Neural cell (in vitro differentiated cells): ENCODE results near the gene TRPM7. TPM values are rescaled to one million over a fixed set of nuclear protein-coding genes. Genes with fewer than 3 reads are reported as not detected.
"Not testable (repeated sequence)": the region's sequence is repeated elsewhere in the genome, so short reads cannot be mapped to it uniquely, and the experiment has no call there.

ENCODE experiments used
- H2AFZ ChIP-seq: fragments of 200-600, 300-800 bp; sonication (generic), shearing (Covaris generic); 2 replicates; pipeline ENCODE4 v1.6.0; 2014; ENCODE audit warnings: low read depth, mild to moderate bottlenecking, antibody characterized with exemption, low read length, moderate library complexity
- H3F3A ChIP-seq: fragments of 200-600 bp; shearing (Covaris generic); 2 replicates; pipeline ENCODE4 v1.6.1; 2016; ENCODE audit warnings: mild to moderate bottlenecking, moderate library complexity, mixed read lengths, antibody characterized with exemption, low read length; ENCODE audit not compliant: insufficient read depth, poor library complexity, severe bottlenecking
- H3K27ac ChIP-seq: fragments of 200-600, 300-800 bp; sonication (generic), shearing (Covaris generic); 2 replicates; pipeline ENCODE4 v1.5.1; 2014; ENCODE audit warnings: mild to moderate bottlenecking, low read length, moderate library complexity
- H3K27me3 ChIP-seq: fragments of 300-800, 200-600 bp; sonication (generic), shearing (Covaris generic); 2 replicates; pipeline ENCODE4 v1.6.0; 2014; ENCODE audit warnings: mild to moderate bottlenecking, low read depth, low read length, moderate library complexity; ENCODE audit not compliant: insufficient read depth
- H3K36me3 ChIP-seq: fragments of 300-800, 200-600 bp; sonication (generic), shearing (Covaris generic); 2 replicates; pipeline ENCODE4 v1.5.1; 2014; ENCODE audit warnings: mild to moderate bottlenecking, antibody characterized with exemption, low read length, moderate library complexity; ENCODE audit not compliant: insufficient read depth
- H3K4me2 ChIP-seq: fragments of 300-800, 200-600 bp; sonication (generic), shearing (Covaris generic); 2 replicates; pipeline ENCODE4 v1.6.0; 2014; ENCODE audit warnings: mild to moderate bottlenecking, low read length
- H3K4me3 ChIP-seq: fragments of 300-800, 200-600 bp; sonication (generic), shearing (Covaris generic); 2 replicates; pipeline ENCODE4 v1.5.1; 2014; ENCODE audit warnings: mild to moderate bottlenecking, low read length, moderate library complexity
- H3K79me2 ChIP-seq: fragments of 200-600 bp; shearing (Covaris generic); replicated peaks from 2 replicates; pipeline ENCODE4 v1.6.0; 2014; ENCODE audit warnings: mild to moderate bottlenecking, low read length, moderate library complexity; ENCODE audit not compliant: insufficient read depth
- H3K9ac ChIP-seq: fragments of 300-800, 200-600 bp; sonication (generic), shearing (Covaris generic); 2 replicates; pipeline ENCODE4 v1.6.1; 2016; ENCODE audit warnings: mild to moderate bottlenecking, low read length, mixed read lengths
- H3K9me2 ChIP-seq: fragments of 200-600 bp; shearing (Covaris generic); 2 replicates; pipeline ENCODE4 v1.6.1; 2016; ENCODE audit warnings: mild to moderate bottlenecking, low read length, mixed read lengths; ENCODE audit not compliant: insufficient read depth
- H3K9me3 ChIP-seq: fragments of 200-600, 300-800 bp; sonication (generic), shearing (Covaris generic); 2 replicates; pipeline ENCODE4 v1.6.1; 2016; ENCODE audit warnings: mild to moderate bottlenecking, mixed run types, low read length, moderate library complexity, mixed read lengths
- H4K20me1 ChIP-seq: fragments of 200-600 bp; shearing (Covaris generic); 2 replicates; pipeline ENCODE4 v1.6.1; 2016; ENCODE audit warnings: mild to moderate bottlenecking, mixed run types; ENCODE audit not compliant: insufficient read depth
- EP300 ChIP-seq: fragments of 450-650 bp; conservative IDR thresholded peaks from 2 replicates; pipeline ENCODE4 v1.6.1; 2014; ENCODE audit warnings: antibody characterized with exemption, mild to moderate bottlenecking, moderate library complexity; ENCODE audit not compliant: poor library complexity, severe bottlenecking
- EZH2 ChIP-seq: fragments of 200-600, 300-800 bp; shearing (Covaris generic), sonication (generic); IDR thresholded peaks from 2 replicates; pipeline ENCODE4 v1.6.1; 2014; ENCODE audit warnings: antibody characterized with exemption, low read length, borderline replicate concordance, mild to moderate bottlenecking; ENCODE audit not compliant: insufficient read depth, poor library complexity, severe bottlenecking
- MXI1 ChIP-seq: fragments of 450-650 bp; conservative IDR thresholded peaks from 2 replicates; pipeline ENCODE4 v1.6.1; 2014; ENCODE audit warnings: antibody characterized with exemption, mild to moderate bottlenecking; ENCODE audit not compliant: poor library complexity, severe bottlenecking
- POLR2AphosphoS5 ChIP-seq: IDR thresholded peaks from 2 replicates; pipeline ENCODE4 v1.6.1; 2012
- RAD21 ChIP-seq: fragments of 450-650 bp; conservative IDR thresholded peaks from 2 replicates; pipeline ENCODE4 v1.6.1; 2014; ENCODE audit warnings: antibody characterized with exemption, mild to moderate bottlenecking, moderate library complexity
- SMC3 ChIP-seq: fragments of 450-650 bp; conservative IDR thresholded peaks from 2 replicates; pipeline ENCODE4 v1.6.1; 2014; ENCODE audit warnings: antibody characterized with exemption, mild to moderate bottlenecking, moderate library complexity; ENCODE audit not compliant: poor library complexity
- TAF1 ChIP-seq: IDR thresholded peaks from 2 replicates; pipeline ENCODE4 v1.6.1; 2012; ENCODE audit warnings: low read depth
- polyA plus RNA-seq: library from polyadenylated mRNA; depleted of rRNA; stranded (reverse); fragments of >200 nt; gene quantifications from 2 replicates; pipeline ENCODE4 v1.2.3, GENCODE V29; 2014
- TF ChIP-seq, protein P1 (sequence below): fragments of 450-650 bp; IDR thresholded peaks from 2 replicates; pipeline ENCODE4 v1.5.1; 2014; ENCODE audit warnings: antibody characterized with exemption, mild to moderate bottlenecking, moderate library complexity; ENCODE audit not compliant: poor library complexity, severe bottlenecking
- TF ChIP-seq, protein P2 (sequence below): IDR thresholded peaks from 2 replicates; pipeline ENCODE4 v1.6.1; 2012; ENCODE audit warnings: borderline replicate concordance

TRPM7 gene
- polyA plus RNA-seq, 1 donor from 2014 or later: 30.7 TPM

DNA sequence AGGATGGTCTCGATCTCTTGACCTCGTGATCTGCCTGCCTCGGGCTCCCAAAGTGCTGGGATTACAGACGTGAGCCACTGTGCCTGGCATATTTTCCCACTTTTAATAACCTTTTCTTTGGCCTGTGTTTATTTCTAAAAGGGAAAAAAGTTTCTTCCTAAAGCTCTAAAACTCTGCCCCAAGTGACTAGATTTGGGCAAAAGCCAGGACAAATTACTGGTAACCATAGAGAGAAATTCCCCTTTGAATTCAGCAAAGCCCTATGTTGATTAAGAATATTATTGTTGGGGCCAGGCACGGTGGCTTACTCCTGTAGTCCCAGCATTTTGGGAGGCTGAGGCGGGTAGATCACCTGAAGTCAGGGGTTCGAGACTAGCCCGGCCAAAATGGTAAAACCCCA lies 11.5 kb upstream of the TRPM7 start:
- Histone ChIP-seq H2AFZ (no peak overlapping the region), H3K27ac (no peak overlapping the region), H3K9me3 (no peaks in the 10 kb centered on the region), H3K27me3 (no peaks in the 10 kb centered on the region), H3F3A (no peaks in the 10 kb centered on the region), H3K4me2 (no peak overlapping the region), H3K9ac (no peak overlapping the region), H3K36me3 (no peaks in the 10 kb centered on the region), H3K4me3 (no peak overlapping the region), H4K20me1 (no peaks in the 10 kb centered on the region), H3K9me2 (no peaks in the 10 kb centered on the region), H3K79me2 (no peaks in the 10 kb centered on the region)
- TF ChIP-seq POLR2AphosphoS5 (no peak), EZH2 (no peak), RAD21 (no peak), TAF1 (no peak), MXI1 (no peak), SMC3 (no peak), EP300 (no peak)
- TF ChIP-seq, protein P1, sequence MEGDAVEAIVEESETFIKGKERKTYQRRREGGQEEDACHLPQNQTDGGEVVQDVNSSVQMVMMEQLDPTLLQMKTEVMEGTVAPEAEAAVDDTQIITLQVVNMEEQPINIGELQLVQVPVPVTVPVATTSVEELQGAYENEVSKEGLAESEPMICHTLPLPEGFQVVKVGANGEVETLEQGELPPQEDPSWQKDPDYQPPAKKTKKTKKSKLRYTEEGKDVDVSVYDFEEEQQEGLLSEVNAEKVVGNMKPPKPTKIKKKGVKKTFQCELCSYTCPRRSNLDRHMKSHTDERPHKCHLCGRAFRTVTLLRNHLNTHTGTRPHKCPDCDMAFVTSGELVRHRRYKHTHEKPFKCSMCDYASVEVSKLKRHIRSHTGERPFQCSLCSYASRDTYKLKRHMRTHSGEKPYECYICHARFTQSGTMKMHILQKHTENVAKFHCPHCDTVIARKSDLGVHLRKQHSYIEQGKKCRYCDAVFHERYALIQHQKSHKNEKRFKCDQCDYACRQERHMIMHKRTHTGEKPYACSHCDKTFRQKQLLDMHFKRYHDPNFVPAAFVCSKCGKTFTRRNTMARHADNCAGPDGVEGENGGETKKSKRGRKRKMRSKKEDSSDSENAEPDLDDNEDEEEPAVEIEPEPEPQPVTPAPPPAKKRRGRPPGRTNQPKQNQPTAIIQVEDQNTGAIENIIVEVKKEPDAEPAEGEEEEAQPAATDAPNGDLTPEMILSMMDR: no peak
- TF ChIP-seq, protein P2, sequence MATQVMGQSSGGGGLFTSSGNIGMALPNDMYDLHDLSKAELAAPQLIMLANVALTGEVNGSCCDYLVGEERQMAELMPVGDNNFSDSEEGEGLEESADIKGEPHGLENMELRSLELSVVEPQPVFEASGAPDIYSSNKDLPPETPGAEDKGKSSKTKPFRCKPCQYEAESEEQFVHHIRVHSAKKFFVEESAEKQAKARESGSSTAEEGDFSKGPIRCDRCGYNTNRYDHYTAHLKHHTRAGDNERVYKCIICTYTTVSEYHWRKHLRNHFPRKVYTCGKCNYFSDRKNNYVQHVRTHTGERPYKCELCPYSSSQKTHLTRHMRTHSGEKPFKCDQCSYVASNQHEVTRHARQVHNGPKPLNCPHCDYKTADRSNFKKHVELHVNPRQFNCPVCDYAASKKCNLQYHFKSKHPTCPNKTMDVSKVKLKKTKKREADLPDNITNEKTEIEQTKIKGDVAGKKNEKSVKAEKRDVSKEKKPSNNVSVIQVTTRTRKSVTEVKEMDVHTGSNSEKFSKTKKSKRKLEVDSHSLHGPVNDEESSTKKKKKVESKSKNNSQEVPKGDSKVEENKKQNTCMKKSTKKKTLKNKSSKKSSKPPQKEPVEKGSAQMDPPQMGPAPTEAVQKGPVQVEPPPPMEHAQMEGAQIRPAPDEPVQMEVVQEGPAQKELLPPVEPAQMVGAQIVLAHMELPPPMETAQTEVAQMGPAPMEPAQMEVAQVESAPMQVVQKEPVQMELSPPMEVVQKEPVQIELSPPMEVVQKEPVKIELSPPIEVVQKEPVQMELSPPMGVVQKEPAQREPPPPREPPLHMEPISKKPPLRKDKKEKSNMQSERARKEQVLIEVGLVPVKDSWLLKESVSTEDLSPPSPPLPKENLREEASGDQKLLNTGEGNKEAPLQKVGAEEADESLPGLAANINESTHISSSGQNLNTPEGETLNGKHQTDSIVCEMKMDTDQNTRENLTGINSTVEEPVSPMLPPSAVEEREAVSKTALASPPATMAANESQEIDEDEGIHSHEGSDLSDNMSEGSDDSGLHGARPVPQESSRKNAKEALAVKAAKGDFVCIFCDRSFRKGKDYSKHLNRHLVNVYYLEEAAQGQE: no peak

GRCh38 chr15:50697109-50697797 lies 10.7 kb upstream of the TRPM7 start:
- no peak overlapping the region for H2AFZ ChIP-seq
- no peak overlapping the region for H3K27ac ChIP-seq
- H4K20me1 ChIP-seq: no peaks in the 10 kb centered on the region
- H3K4me2 ChIP-seq: no peak overlapping the region
- no peak overlapping the region for H3K4me3 ChIP-seq
- TF ChIP-seq SMC3: no peak
- no peak for TF ChIP-seq EZH2
- TF ChIP-seq TAF1: no peak
- TF ChIP-seq, protein P2: no peak
- no peak for TF ChIP-seq RAD21
- no peaks in the 10 kb centered on the region for H3K36me3 ChIP-seq
- no peaks in the 10 kb centered on the region for H3K27me3 ChIP-seq
- no peaks in the 10 kb centered on the region for H3K9me3 ChIP-seq
- H3K9me2 ChIP-seq: no peaks in the 10 kb centered on the region
- H3K79me2 ChIP-seq: no peaks in the 10 kb centered on the region
- no peaks in the 10 kb centered on the region for H3F3A ChIP-seq
- no peak overlapping the region for H3K9ac ChIP-seq

DNA sequence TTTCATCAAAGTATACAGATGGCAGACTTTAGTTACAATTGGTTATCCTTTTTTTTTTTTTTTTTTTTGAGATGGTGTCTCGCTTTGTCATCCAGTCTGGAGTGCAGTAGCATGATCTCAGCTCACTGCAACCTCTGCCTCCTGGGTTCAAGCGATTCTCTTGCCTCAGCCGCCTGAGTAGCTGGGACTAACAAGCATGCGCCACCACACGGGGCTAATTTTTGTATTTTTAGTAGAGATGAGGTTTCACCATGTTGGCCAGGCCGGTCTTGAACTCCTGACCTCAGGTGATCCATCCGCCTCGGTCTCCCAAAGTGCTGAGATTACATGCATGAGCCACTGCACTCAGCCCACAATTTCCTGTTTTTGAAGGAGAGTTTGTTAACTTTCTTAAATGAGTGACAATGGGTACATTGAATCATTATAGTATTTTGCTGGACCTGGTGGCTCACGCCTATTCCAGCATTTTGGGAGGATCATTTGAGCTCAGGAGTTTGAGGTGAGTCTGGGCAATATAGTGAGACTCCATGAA lies 8.1 kb upstream of the TRPM7 start:
- H2AFZ ChIP-seq, H3F3A ChIP-seq, H3K27ac ChIP-seq, H3K9me2 ChIP-seq, H3K4me2 ChIP-seq, H3K4me3 ChIP-seq, H3K36me3 ChIP-seq, H3K9me3 ChIP-seq, H3K79me2 ChIP-seq, H4K20me1 ChIP-seq, H3K9ac ChIP-seq, H3K27me3 ChIP-seq: not testable (repeated sequence)
